OCI-LY1 (cell line): Measurements from ENCODE around the gene PKIB.

Source experiments
- H2AFZ ChIP-seq: fragments of 200-600 bp; sonication (generic), shearing (Covaris generic); 2 replicates; pipeline ENCODE4 v1.6.0; 2014; ENCODE audit warnings: antibody characterized with exemption, mild to moderate bottlenecking, low read length
- H3F3A ChIP-seq: fragments of 200-600 bp; sonication (generic), shearing (Covaris generic); 2 replicates; pipeline ENCODE4 v1.6.0; 2014; ENCODE audit warnings: mild to moderate bottlenecking, antibody characterized with exemption, low read length, moderate library complexity; ENCODE audit not compliant: insufficient read depth
- H3K27ac ChIP-seq: fragments of 200-600 bp; sonication (generic); 2 replicates; pipeline ENCODE4 v1.5.1; 2014; ENCODE audit warnings: low read length, mixed run types, mild to moderate bottlenecking, low read depth; ENCODE audit not compliant: poor library complexity, severe bottlenecking
- H3K27me3 ChIP-seq: fragments of 200-600 bp; sonication (generic); 2 replicates; pipeline ENCODE4 v1.6.0; 2014; ENCODE audit warnings: antibody characterized with exemption, mild to moderate bottlenecking, low read length, moderate library complexity; ENCODE audit not compliant: insufficient read depth
- H3K36me3 ChIP-seq: fragments of 200-600 bp; sonication (generic); 2 replicates; pipeline ENCODE4 v1.6.1; 2014; ENCODE audit warnings: mild to moderate bottlenecking, antibody characterized with exemption, low read length, moderate library complexity, mixed read lengths; ENCODE audit not compliant: insufficient read depth
- H3K4me1 ChIP-seq: fragments of 200-600 bp; sonication (generic); 2 replicates; pipeline ENCODE4 v1.5.1; 2014; ENCODE audit warnings: mild to moderate bottlenecking, low read length, moderate library complexity; ENCODE audit not compliant: insufficient read depth, severe bottlenecking
- H3K4me2 ChIP-seq: fragments of 200-600 bp; sonication (generic), shearing (Covaris generic); 2 replicates; pipeline ENCODE4 v1.6.1; 2014; ENCODE audit warnings: low read length
- H3K4me3 ChIP-seq: fragments of 200-600 bp; sonication (generic); 2 replicates; pipeline ENCODE4 v1.5.1; 2014; ENCODE audit warnings: low read length, low read depth, mild to moderate bottlenecking, mixed read lengths; ENCODE audit not compliant: poor library complexity, severe bottlenecking
- H3K79me2 ChIP-seq: fragments of 200-600 bp; shearing (Covaris generic); 2 replicates; pipeline ENCODE4 v1.6.1; 2016; ENCODE audit warnings: mixed run types, low read length, mixed read lengths; ENCODE audit not compliant: insufficient read depth
- H3K9ac ChIP-seq: fragments of 200-600 bp; sonication (generic), shearing (Covaris generic); 2 replicates; pipeline ENCODE4 v1.6.1; 2014; ENCODE audit warnings: mild to moderate bottlenecking, low read length, mixed read lengths
- H3K9me2 ChIP-seq: fragments of 200-600 bp; sonication (generic), shearing (Covaris generic); 2 replicates; pipeline ENCODE4 v1.6.1; 2014; ENCODE audit warnings: low read depth, mild to moderate bottlenecking, low read length, mixed read lengths
- H3K9me3 ChIP-seq: fragments of 200-600 bp; shearing (Covaris generic); 2 replicates; pipeline ENCODE4 v1.6.1; 2014; ENCODE audit warnings: low read length, mixed read lengths
- H4K20me1 ChIP-seq: fragments of 200-600 bp; sonication (generic), shearing (Covaris generic); 2 replicates; pipeline ENCODE4 v1.6.0; 2016; ENCODE audit warnings: mild to moderate bottlenecking, low read length; ENCODE audit not compliant: insufficient read depth
- CTCF ChIP-seq: fragments of 200-600 bp; sonication (generic), shearing (Covaris generic); IDR thresholded peaks from 2 replicates; pipeline ENCODE4 v1.5.1; 2017; ENCODE audit warnings: mild to moderate bottlenecking, antibody characterized with exemption, low read length, moderate library complexity, mixed read lengths
- EZH2 ChIP-seq: fragments of 200-600 bp; sonication (generic), shearing (Covaris generic); IDR thresholded peaks from 2 replicates; pipeline ENCODE4 v1.8.0; 2017; ENCODE audit warnings: borderline replicate concordance, mixed run types, mild to moderate bottlenecking, antibody characterized with exemption, low read length, moderate library complexity, mixed read lengths

Gene PKIB

GRCh38 chr6:122696079-122696478 is 85.9 kb downstream of the PKIB start:
- Histone ChIP-seq H3K27ac (no peak overlapping the region), H3K36me3 (no peaks in the 10 kb centered on the region), H3K4me1 (no peaks in the 10 kb centered on the region), H2AFZ (no peak overlapping the region), H4K20me1 (no peaks in the 10 kb centered on the region), H3K9me3 (no peaks in the 10 kb centered on the region), H3K27me3 (no peaks in the 10 kb centered on the region), H3K9me2 (no peaks in the 10 kb centered on the region), H3K4me3 (no peak overlapping the region), H3K79me2 (no peaks in the 10 kb centered on the region), H3F3A (no peaks in the 10 kb centered on the region), H3K4me2 (no peak overlapping the region), H3K9ac (no peak overlapping the region)
- no peak for TF ChIP-seq CTCF
- TF ChIP-seq EZH2: no peak

- no peaks in the 10 kb centered on the region for H3K4me1 ChIP-seq
- H3K9me2 ChIP-seq: no peaks in the 10 kb centered on the region
- TF ChIP-seq EZH2 (no peak), CTCF (no peak)
- no peak overlapping the region for H3K4me2 ChIP-seq
- H3K36me3 ChIP-seq: no peaks in the 10 kb centered on the region
- H3K27ac ChIP-seq: no peak overlapping the region
- H4K20me1 ChIP-seq: no peaks in the 10 kb centered on the region
- H3K9ac ChIP-seq: no peak overlapping the region
- H3K79me2 ChIP-seq: no peaks in the 10 kb centered on the region
- no peak overlapping the region for H3K4me3 ChIP-seq
- no peaks in the 10 kb centered on the region for H3F3A ChIP-seq
- H3K27me3 ChIP-seq: no peaks in the 10 kb centered on the region
- H2AFZ ChIP-seq: no peak overlapping the region
- H3K9me3 ChIP-seq: no peaks in the 10 kb centered on the region
Measured at GRCh38 chr6:122696853-122697252, 86.6 kb downstream of the PKIB start.

- Histone ChIP-seq H4K20me1 (no peaks in the 10 kb centered on the region), H3K9me2 (no peaks in the 10 kb centered on the region), H3F3A (no peaks in the 10 kb centered on the region), H2AFZ (no peak overlapping the region), H3K4me2 (no peak overlapping the region), H3K4me3 (no peak overlapping the region), H3K9ac (no peak overlapping the region), H3K9me3 (no peaks in the 10 kb centered on the region), H3K27me3 (no peaks in the 10 kb centered on the region), H3K27ac (no peak overlapping the region), H3K79me2 (no peaks in the 10 kb centered on the region), H3K36me3 (no peaks in the 10 kb centered on the region), H3K4me1 (no peaks in the 10 kb centered on the region)
- no peak for TF ChIP-seq EZH2
- no peak for TF ChIP-seq CTCF
Measured at GRCh38 chr6:122697458-122697857, 87.3 kb downstream of the PKIB start.
